GM19395 (cell line): ENCODE measurements around the gene AIG1.
A peak's percentile ranks its signal among the peaks of the same experiment; 100 is the strongest.
"Not testable (repeated sequence)": the region's sequence is repeated elsewhere in the genome, so short reads cannot be mapped to it uniquely, and the experiment has no call there.

ENCODE experiments used
- ATAC-seq: cut with Tn5 transposase; IDR thresholded peaks from one replicate; pipeline ENCODE4 v1.9.1; 2021; ENCODE audit warnings: mild to moderate bottlenecking, moderate library complexity; ENCODE audit not compliant: unreplicated experiment

Gene AIG1

GRCh38 chr6:143060806-143061596 is at the start of gene AIG1:
Gene AIG1 (plus strand): TSS chr6:143060889. CDS start chr6:143060926, 37 bp downstream.
- peak; percentile 65 for ATAC-seq

GRCh38 chr6:143014764-143015163 is 45.9 kb upstream of the AIG1 start:
- peak; percentile 62 for ATAC-seq

GRCh38 chr6:143015300-143015706 is 45.4 kb upstream of the AIG1 start:
- ATAC-seq: peak; percentile 57

GRCh38 chr6:143018955-143019354 is 41.7 kb upstream of the AIG1 start:
- no peak for ATAC-seq

GRCh38 chr6:143020862-143021261 is 39.8 kb upstream of the AIG1 start:
- ATAC-seq: not testable (repeated sequence)

- no peak for ATAC-seq
Observed at GRCh38 chr6:143021543-143021942, 39.1 kb upstream of the AIG1 start.

GRCh38 chr6:143022587-143022986 is 38.1 kb upstream of the AIG1 start:
- ATAC-seq: no peak

- no peak for ATAC-seq
Observed at GRCh38 chr6:143023695-143024094, 37.0 kb upstream of the AIG1 start.

- no peak for ATAC-seq
Observed at GRCh38 chr6:143024977-143025376, 35.7 kb upstream of the AIG1 start.

GRCh38 chr6:143026696-143027449 is 33.8 kb upstream of the AIG1 start:
- no peak for ATAC-seq

GRCh38 chr6:143034689-143035334 is 25.9 kb upstream of the AIG1 start:
- ATAC-seq: no peak

- ATAC-seq: no peak
Observed at GRCh38 chr6:143037470-143037869, 23.2 kb upstream of the AIG1 start.

- no peak for ATAC-seq
Observed at GRCh38 chr6:143038833-143039232, 21.9 kb upstream of the AIG1 start.

- ATAC-seq: no peak
Observed at GRCh38 chr6:143039548-143039947, 21.1 kb upstream of the AIG1 start.

GRCh38 chr6:143040018-143040417 is 20.7 kb upstream of the AIG1 start:
- ATAC-seq: no peak

- ATAC-seq: not testable (repeated sequence)
Observed at GRCh38 chr6:143044345-143044744, 16.3 kb upstream of the AIG1 start.

- ATAC-seq: no peak
Observed at GRCh38 chr6:143049611-143050010, 11.1 kb upstream of the AIG1 start.

GRCh38 chr6:143050509-143050908 is 10.2 kb upstream of the AIG1 start:
- no peak for ATAC-seq

- no peak for ATAC-seq
Observed at GRCh38 chr6:143052282-143052681, 8.4 kb upstream of the AIG1 start.

GRCh38 chr6:143053856-143054255 is 6.8 kb upstream of the AIG1 start:
- ATAC-seq: no peak

GRCh38 chr6:143054329-143054728 is 6.4 kb upstream of the AIG1 start:
- ATAC-seq: no peak

- no peak for ATAC-seq
Observed at GRCh38 chr6:143055213-143055612, 5.5 kb upstream of the AIG1 start.
